HepG2 (cell line): ENCODE results near the gene ANP32B.
"Not testable (repeated sequence)": the region's sequence is repeated elsewhere in the genome, so short reads cannot be mapped to it uniquely, and the experiment has no call there.

Source experiments
- ATF7-NPFF ChIP-seq: sonication (generic); formaldehyde crosslinking; IDR thresholded peaks from 2 replicates; pipeline ENCODE4 v1.8.1; 2023; ENCODE audit warnings: mild to moderate bottlenecking, low read depth, missing genetic modification reagents, moderate library complexity
- CBX2 ChIP-seq, 2 experiments: fragments of 200-600 bp in 1 of 2; sonication (generic); formaldehyde crosslinking in 1 of 2; IDR thresholded peaks; 2 replicates each; pipeline versions ENCODE4 v1.7.0 to v1.8.1; 2018 to 2022; ENCODE audit warnings: low read depth in 2 of 2, low read length in 1 of 2, mild to moderate bottlenecking in 1 of 2, missing genetic modification reagents in 1 of 2
- HNRNPH1 ChIP-seq: fragments of 200-400 bp; formaldehyde crosslinking; optimal IDR thresholded peaks from 2 replicates; pipeline ENCODE3; 2017; ENCODE audit warnings: mild to moderate bottlenecking, low read depth, low read length
- POLR2A ChIP-seq, 2 experiments: IDR thresholded peaks; 2 replicates each; pipeline ENCODE4 v1.6.1; 2011; ENCODE audit warnings: low read depth in 2 of 2, low read length in 2 of 2, mild to moderate bottlenecking in 1 of 2, moderate library complexity in 1 of 2; ENCODE audit not compliant: insufficient read depth in 1 of 2
- POLR2AphosphoS5 ChIP-seq: IDR thresholded peaks from 2 replicates; pipeline ENCODE4 v1.6.1; 2012; ENCODE audit warnings: low read depth, low read length
- ZBTB20 ChIP-seq: sonication (generic); formaldehyde crosslinking; IDR thresholded peaks from 2 replicates; pipeline ENCODE4 v1.8.1; 2023; ENCODE audit warnings: missing genetic modification reagents, low read depth, mild to moderate bottlenecking, borderline replicate concordance
- TF ChIP-seq, protein P1 (sequence below): sonication (generic); formaldehyde crosslinking; IDR thresholded peaks from 2 replicates; pipeline ENCODE4 v1.8.1; 2022; ENCODE audit warnings: mild to moderate bottlenecking, missing genetic modification reagents
- TF ChIP-seq, protein P2 (sequence below): fragments of 450-650 bp; IDR thresholded peaks from 2 replicates; pipeline ENCODE4 v1.6.1; 2016

DNA sequence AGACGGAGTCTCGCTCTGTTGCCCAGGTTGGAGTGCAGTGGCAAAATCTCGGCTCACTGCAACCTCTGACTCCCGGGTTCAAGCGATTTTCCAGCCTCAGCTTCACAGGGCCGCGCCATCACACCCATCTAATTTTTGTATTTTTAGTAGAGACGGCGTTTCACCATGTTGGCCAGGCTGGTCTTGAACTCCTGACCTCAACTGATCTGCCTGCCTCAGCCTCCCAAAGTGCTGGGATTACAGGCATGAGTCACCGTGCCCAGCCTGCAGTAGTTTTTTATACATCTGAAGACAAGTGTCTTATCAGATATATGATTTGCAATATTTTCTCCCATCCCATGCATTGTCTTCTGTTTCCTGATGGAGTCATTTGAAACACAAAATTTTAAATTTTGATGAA, 6.5 kb upstream of the ANP32B start:
- TF ChIP-seq POLR2A (IDR thresholded peaks at IDR 0.05; ENCODE audit: insufficient read depth in 1 of 2, low read depth in 2 of 2, low read length in 2 of 2); POLR2AphosphoS5; ATF7-NPFF (CRISPR knock-in tag); HNRNPH1; ZBTB20 (CRISPR knock-in tag); CBX2 (IDR thresholded peaks at IDR 0.05; ENCODE audit: low read depth, low read length); CBX2 (CRISPR knock-in tag; IDR thresholded peaks at IDR 0.05; ENCODE audit: low read depth): not testable (repeated sequence)
- TF ChIP-seq, protein P1, sequence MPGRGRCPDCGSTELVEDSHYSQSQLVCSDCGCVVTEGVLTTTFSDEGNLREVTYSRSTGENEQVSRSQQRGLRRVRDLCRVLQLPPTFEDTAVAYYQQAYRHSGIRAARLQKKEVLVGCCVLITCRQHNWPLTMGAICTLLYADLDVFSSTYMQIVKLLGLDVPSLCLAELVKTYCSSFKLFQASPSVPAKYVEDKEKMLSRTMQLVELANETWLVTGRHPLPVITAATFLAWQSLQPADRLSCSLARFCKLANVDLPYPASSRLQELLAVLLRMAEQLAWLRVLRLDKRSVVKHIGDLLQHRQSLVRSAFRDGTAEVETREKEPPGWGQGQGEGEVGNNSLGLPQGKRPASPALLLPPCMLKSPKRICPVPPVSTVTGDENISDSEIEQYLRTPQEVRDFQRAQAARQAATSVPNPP: not testable (repeated sequence)
- TF ChIP-seq, protein P2, sequence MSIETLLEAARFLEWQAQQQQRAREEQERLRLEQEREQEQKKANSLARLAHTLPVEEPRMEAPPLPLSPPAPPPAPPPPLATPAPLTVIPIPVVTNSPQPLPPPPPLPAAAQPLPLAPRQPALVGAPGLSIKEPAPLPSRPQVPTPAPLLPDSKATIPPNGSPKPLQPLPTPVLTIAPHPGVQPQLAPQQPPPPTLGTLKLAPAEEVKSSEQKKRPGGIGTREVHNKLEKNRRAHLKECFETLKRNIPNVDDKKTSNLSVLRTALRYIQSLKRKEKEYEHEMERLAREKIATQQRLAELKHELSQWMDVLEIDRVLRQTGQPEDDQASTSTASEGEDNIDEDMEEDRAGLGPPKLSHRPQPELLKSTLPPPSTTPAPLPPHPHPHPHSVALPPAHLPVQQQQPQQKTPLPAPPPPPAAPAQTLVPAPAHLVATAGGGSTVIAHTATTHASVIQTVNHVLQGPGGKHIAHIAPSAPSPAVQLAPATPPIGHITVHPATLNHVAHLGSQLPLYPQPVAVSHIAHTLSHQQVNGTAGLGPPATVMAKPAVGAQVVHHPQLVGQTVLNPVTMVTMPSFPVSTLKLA: not testable (repeated sequence)
